ENCODE data around the gene PET117. TPM values are rescaled to one million over a fixed set of nuclear protein-coding genes. Genes with fewer than 3 reads are reported as not detected.
"Not testable (repeated sequence)": the region's sequence is repeated elsewhere in the genome, so short reads cannot be mapped to it uniquely, and the experiment has no call there.

PET117 gene
- total and polyA plus RNA-seq, 2 donors from 2014 or later = 13.1 to 19.7 TPM

DNA sequence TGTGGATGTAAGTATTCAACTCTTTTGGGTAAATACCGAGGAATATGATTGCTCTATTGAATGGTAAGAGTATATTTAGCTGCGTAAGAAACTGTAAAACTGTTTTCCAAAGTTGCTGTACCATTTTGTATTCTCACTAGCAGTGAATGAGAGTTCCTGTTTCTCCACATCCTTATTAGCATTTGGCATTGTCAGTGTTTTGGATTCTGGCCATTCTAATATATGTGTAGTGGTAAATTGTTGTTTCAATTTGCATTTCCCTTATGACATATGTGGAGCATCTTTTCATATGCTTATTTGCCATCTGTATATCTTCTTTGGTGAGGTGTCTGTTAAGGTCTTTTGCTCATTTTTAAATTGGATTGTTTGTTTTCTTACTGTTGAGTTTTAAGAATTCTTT is 29.3 kb upstream of the PET117 start:
- Histone ChIP-seq H3K36me3 (ENCODE audit: control insufficient read depth in 2 of 3, insufficient read depth in 3 of 3, low read length in 3 of 3) (no peaks in the 10 kb centered on the region), H3K4me3 (ENCODE audit: low read length in 3 of 3) (no peak overlapping the region), H3K9me3 (ENCODE audit: control insufficient read depth in 2 of 3, insufficient read depth in 1 of 3, low read length in 3 of 3) (peaks cover 0 to 7% (median 0%) of the 10 kb centered on the region in 3 donors), H3K4me1 (ENCODE audit: control insufficient read depth in 2 of 3, insufficient read depth in 2 of 3, low read depth in 1 of 3, low read length in 3 of 3) (no peaks in the 10 kb centered on the region), H3K9ac (ENCODE audit: low read length in 3 of 3) (no peak overlapping the region), H3K27ac (ENCODE audit: low read depth in 2 of 2, low read length in 2 of 2) (no peak overlapping the region), H3K27me3 (ENCODE audit: control insufficient read depth, insufficient read depth, low read length) (no peaks in the 10 kb centered on the region)
- TF ChIP-seq, protein P1, sequence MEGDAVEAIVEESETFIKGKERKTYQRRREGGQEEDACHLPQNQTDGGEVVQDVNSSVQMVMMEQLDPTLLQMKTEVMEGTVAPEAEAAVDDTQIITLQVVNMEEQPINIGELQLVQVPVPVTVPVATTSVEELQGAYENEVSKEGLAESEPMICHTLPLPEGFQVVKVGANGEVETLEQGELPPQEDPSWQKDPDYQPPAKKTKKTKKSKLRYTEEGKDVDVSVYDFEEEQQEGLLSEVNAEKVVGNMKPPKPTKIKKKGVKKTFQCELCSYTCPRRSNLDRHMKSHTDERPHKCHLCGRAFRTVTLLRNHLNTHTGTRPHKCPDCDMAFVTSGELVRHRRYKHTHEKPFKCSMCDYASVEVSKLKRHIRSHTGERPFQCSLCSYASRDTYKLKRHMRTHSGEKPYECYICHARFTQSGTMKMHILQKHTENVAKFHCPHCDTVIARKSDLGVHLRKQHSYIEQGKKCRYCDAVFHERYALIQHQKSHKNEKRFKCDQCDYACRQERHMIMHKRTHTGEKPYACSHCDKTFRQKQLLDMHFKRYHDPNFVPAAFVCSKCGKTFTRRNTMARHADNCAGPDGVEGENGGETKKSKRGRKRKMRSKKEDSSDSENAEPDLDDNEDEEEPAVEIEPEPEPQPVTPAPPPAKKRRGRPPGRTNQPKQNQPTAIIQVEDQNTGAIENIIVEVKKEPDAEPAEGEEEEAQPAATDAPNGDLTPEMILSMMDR (IDR thresholded peaks at IDR 0.05; ENCODE audit: borderline replicate concordance, extremely low read depth, insufficient read depth) = no peak
- intact Hi-C loops (cut with DNase I) = no loop called here
- FAIRE-seq = no peak
- DNase-seq = no peak

DNA sequence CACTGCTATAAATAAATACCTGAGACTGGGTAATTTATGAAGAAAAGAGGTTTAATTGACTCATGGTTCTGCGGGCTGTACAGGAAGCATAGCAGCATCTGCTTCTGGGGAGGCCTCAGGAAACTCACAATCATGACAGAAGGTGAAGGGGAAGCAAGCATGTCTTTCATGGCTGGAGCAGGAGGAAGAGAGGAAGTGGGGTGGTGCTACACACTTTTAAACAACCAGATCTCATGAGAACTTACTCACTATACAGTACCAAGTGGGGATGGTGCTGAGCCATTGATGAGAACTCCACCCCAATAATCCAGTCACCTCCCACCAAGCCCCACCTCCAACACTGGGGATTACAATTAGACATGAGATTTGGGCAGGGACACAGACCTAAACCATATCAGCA is 9.1 kb upstream of the PET117 start:
- H3K36me3 ChIP-seq (ENCODE audit: control insufficient read depth in 2 of 3, insufficient read depth in 3 of 3, low read length in 3 of 3); FAIRE-seq; H3K4me3 ChIP-seq (ENCODE audit: low read length in 3 of 3); H3K4me1 ChIP-seq (ENCODE audit: control insufficient read depth in 2 of 3, insufficient read depth in 2 of 3, low read depth in 1 of 3, low read length in 3 of 3); DNase-seq; H3K9me3 ChIP-seq (ENCODE audit: control insufficient read depth in 2 of 3, insufficient read depth in 1 of 3, low read length in 3 of 3); H3K9ac ChIP-seq (ENCODE audit: low read length in 3 of 3); H3K27ac ChIP-seq (ENCODE audit: low read depth in 2 of 2, low read length in 2 of 2); intact Hi-C loops (cut with DNase I); H3K27me3 ChIP-seq (ENCODE audit: control insufficient read depth, insufficient read depth, low read length): not testable (repeated sequence)

DNA sequence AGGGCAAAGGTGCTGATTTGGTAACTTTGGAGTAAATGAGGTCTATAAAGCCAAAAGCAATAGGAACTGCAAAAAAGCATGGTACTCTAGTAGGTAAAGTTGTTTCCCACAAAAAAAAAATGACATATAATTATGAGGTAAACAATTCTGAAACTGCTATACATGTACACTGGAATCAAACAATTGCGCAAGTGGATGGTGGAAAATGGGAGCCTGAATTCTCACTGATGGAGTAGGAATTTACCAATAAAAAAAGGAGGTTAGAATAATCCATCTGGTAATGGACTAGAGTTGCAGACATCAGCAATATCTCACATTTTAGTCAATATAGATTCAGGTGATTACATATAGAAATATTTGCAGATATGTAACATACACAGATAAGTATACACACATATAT is 5.0 kb upstream of the PET117 start:
- DNase-seq (no peak), FAIRE-seq (no peak)
- Histone ChIP-seq H3K27me3 (ENCODE audit: control insufficient read depth, insufficient read depth, low read length) (no peaks in the 10 kb centered on the region), H3K27ac (ENCODE audit: low read depth in 2 of 2, low read length in 2 of 2) (no peak overlapping the region), H3K4me1 (ENCODE audit: control insufficient read depth in 2 of 3, insufficient read depth in 2 of 3, low read depth in 1 of 3, low read length in 3 of 3) (peaks cover 0 to 2% (median 0%) of the 10 kb centered on the region in 3 donors), H3K9ac (ENCODE audit: low read length in 3 of 3) (no peak overlapping the region), H3K4me3 (ENCODE audit: low read length in 3 of 3) (no peak overlapping the region), H3K36me3 (ENCODE audit: control insufficient read depth in 2 of 3, insufficient read depth in 3 of 3, low read length in 3 of 3) (no peaks in the 10 kb centered on the region), H3K9me3 (ENCODE audit: control insufficient read depth in 2 of 3, insufficient read depth in 1 of 3, low read length in 3 of 3) (no peaks in the 10 kb centered on the region)
- intact Hi-C loops (cut with DNase I) = no loop called here
- TF ChIP-seq, protein P1 (IDR thresholded peaks at IDR 0.05; ENCODE audit: borderline replicate concordance, extremely low read depth, insufficient read depth) = no peak

DNA sequence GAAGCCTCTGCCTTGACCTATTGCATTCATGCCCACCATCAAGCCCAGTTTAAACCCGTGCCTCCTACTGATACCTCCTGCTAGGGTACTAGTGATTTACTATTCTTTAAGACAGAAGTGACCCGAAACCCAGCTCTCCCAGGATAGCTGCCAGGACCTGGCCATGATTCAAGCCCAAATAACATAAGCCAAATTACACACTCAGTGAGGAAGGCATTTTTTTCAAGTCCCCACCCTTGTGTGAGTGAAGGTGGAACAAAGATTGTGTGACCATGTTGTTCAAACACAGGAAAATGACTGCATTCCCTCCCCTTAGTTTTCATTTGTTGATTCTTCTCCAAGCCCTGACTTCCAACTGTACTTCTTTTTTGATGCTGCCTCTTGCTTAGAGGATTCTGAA is 3.7 kb upstream of the PET117 start:
- TF ChIP-seq, protein P1 (IDR thresholded peaks at IDR 0.05; ENCODE audit: borderline replicate concordance, extremely low read depth, insufficient read depth) = no peak
- intact Hi-C loops (cut with DNase I) = no loop called here

More for the DNA sequence above, 3.7 kb upstream of the PET117 start:
- Histone ChIP-seq H3K27me3 (ENCODE audit: control insufficient read depth, insufficient read depth, low read length) (no peaks in the 10 kb centered on the region), H3K9ac (ENCODE audit: low read length in 3 of 3) (no peak overlapping the region), H3K36me3 (ENCODE audit: control insufficient read depth in 2 of 3, insufficient read depth in 3 of 3, low read length in 3 of 3) (no peaks in the 10 kb centered on the region), H3K4me1 (ENCODE audit: control insufficient read depth in 2 of 3, insufficient read depth in 2 of 3, low read depth in 1 of 3, low read length in 3 of 3) (peaks cover 0 to 6% (median 4%) of the 10 kb centered on the region in 3 donors), H3K4me3 (ENCODE audit: low read length in 3 of 3) (no peak overlapping the region), H3K27ac (ENCODE audit: low read depth in 2 of 2, low read length in 2 of 2) (no peak overlapping the region), H3K9me3 (ENCODE audit: control insufficient read depth in 2 of 3, insufficient read depth in 1 of 3, low read length in 3 of 3) (no peaks in the 10 kb centered on the region)
- no peak for FAIRE-seq
- DNase-seq = no peak

All from kidney (tissue), 14 donors.